H1 (cell line): ENCODE measurements around the gene PTPRF. TPM values are rescaled to one million over a fixed set of nuclear protein-coding genes. Genes with fewer than 3 reads are reported as not detected.

ENCODE experiments used
- CTCF ChIA-PET: fragments of 300-600 bp; sonication (Branson Sonifier 250); formaldehyde crosslinking; loops from one replicate; lab custom pipeline; 2021; ENCODE audit not compliant: partially characterized antibody; lab: Charles Lee
- POLR2A ChIA-PET: fragments of 300-600 bp; sonication (Branson Sonifier 250); formaldehyde crosslinking; loops from one replicate; lab custom pipeline; 2021; ENCODE audit warnings: inconsistent platforms; ENCODE audit not compliant: partially characterized antibody; lab: Charles Lee
- DNase-seq, 2 experiments: peaks; one replicate each; pipeline versions ENCODE4 v3.0.0 to v3.0.0-alpha.2; 2010 to 2022; ENCODE audit warnings: low spot score in 2 of 2, low read depth in 1 of 2, mixed read lengths in 1 of 2
- FAIRE-seq: peaks from 2 replicates; lab custom pipeline; 2011; peaks lifted over from hg19 to GRCh38; lab: Jason Lieb, UNC
- H2AFZ ChIP-seq: 2 replicates; pipeline ENCODE4 v1.8.1; 2012; ENCODE audit warnings: low read length, inconsistent platforms
- H2AK5ac ChIP-seq: 2 replicates; pipeline ENCODE4 v1.6.1; 2013; ENCODE audit warnings: low read depth, low read length
- H2BK120ac ChIP-seq: replicated peaks from 2 replicates; pipeline ENCODE3; 2013; ENCODE audit warnings: low read depth, low read length, inconsistent platforms
- H2BK12ac ChIP-seq: 2 replicates; pipeline ENCODE4 v1.6.1; 2013; ENCODE audit warnings: low read depth, low read length
- H2BK15ac ChIP-seq: 2 replicates; pipeline ENCODE4 v1.6.1; 2013; ENCODE audit warnings: low read length
- H2BK20ac ChIP-seq: 2 replicates; pipeline ENCODE4 v1.6.1; 2013; ENCODE audit warnings: low read length
- H2BK5ac ChIP-seq: 2 replicates; pipeline ENCODE4 v1.6.1; 2013; ENCODE audit warnings: low read depth, low read length
- H3K14ac ChIP-seq: 2 replicates; pipeline ENCODE4 v1.6.1; 2013; ENCODE audit warnings: inconsistent platforms; ENCODE audit not compliant: insufficient read length
- H3K18ac ChIP-seq: 2 replicates; pipeline ENCODE4 v1.6.1; 2013; ENCODE audit warnings: low read length; ENCODE audit errors: extremely low read depth
- H3K23ac ChIP-seq: 2 replicates; pipeline ENCODE4 v1.6.1; 2013; ENCODE audit warnings: inconsistent platforms; ENCODE audit not compliant: insufficient read length
- H3K23me2 ChIP-seq: 2 replicates; pipeline ENCODE4 v1.6.1; 2013; ENCODE audit warnings: low read depth, low read length
- H3K27ac ChIP-seq: 2 replicates; pipeline ENCODE4 v1.6.1; 2011; ENCODE audit warnings: low read depth, low read length, inconsistent platforms
- H3K27me3 ChIP-seq, 4 experiments: replicated peaks in 1 of 4; 1 replicate in 1 of 4; 2 replicates in 3 of 4; pipeline versions ENCODE4 v1.6.1 to v1.8.1; 2011 to 2013; ENCODE audit warnings: low read length in 3 of 4, mild to moderate bottlenecking in 3 of 4, inconsistent platforms in 2 of 4, mixed read lengths in 2 of 4, moderate library complexity in 1 of 4; ENCODE audit not compliant: control insufficient read depth in 3 of 4, insufficient read depth in 3 of 4; ENCODE audit errors: extremely low read depth in 1 of 4
- H3K36me3 ChIP-seq, 4 experiments: 2 replicates each; pipeline versions ENCODE4 v1.6.1 to v1.8.1; 2011 to 2013; ENCODE audit warnings: mild to moderate bottlenecking in 4 of 4, low read length in 3 of 4, moderate library complexity in 2 of 4, control low read depth in 1 of 4, inconsistent platforms in 1 of 4; ENCODE audit not compliant: insufficient read depth in 4 of 4, control insufficient read depth in 2 of 4
- H3K4ac ChIP-seq: replicated peaks from 2 replicates; pipeline ENCODE3; 2013; ENCODE audit warnings: low read length, low read depth, mixed read lengths, inconsistent platforms; ENCODE audit not compliant: insufficient read length
- H3K4me1 ChIP-seq, 4 experiments: replicated peaks in 1 of 4; 1 replicate in 1 of 4; 2 replicates in 3 of 4; pipeline versions ENCODE4 v1.6.1 to v1.8.1; 2011 to 2013; ENCODE audit warnings: low read length in 3 of 4, inconsistent platforms in 2 of 4, mixed read lengths in 1 of 4; ENCODE audit not compliant: insufficient read depth in 4 of 4, control insufficient read depth in 3 of 4
- H3K4me2 ChIP-seq, 2 experiments: 2 replicates each; pipeline versions ENCODE4 v1.6.1 to v1.8.1; 2011 to 2013; ENCODE audit warnings: low read depth in 2 of 2, low read length in 2 of 2, control low read depth in 1 of 2, inconsistent platforms in 1 of 2, mild to moderate bottlenecking in 1 of 2; ENCODE audit not compliant: insufficient read depth in 1 of 2
- H3K4me3 ChIP-seq, 4 experiments: fragments of 200-600, 300-600 bp in 1 of 4; sonication (generic), shearing (Covaris generic), sonication (Bioruptor Twin) in 1 of 4; 2 replicates each; pipeline versions ENCODE4 v1.5.1 to v1.8.1; 2011 to 2016; ENCODE audit warnings: low read length in 4 of 4, low read depth in 3 of 4, control low read depth in 2 of 4, inconsistent platforms in 2 of 4, mild to moderate bottlenecking in 2 of 4, mixed read lengths in 1 of 4, moderate library complexity in 1 of 4; ENCODE audit not compliant: insufficient read depth in 2 of 4; ENCODE audit errors: extremely low read depth in 1 of 4
- H3K56ac ChIP-seq: replicated peaks from 2 replicates; pipeline ENCODE3; 2013; ENCODE audit warnings: low read depth, mild to moderate bottlenecking, mixed read lengths, low read length, inconsistent platforms; ENCODE audit not compliant: insufficient read length
- H3K79me1 ChIP-seq: 2 replicates; pipeline ENCODE4 v1.6.1; 2013; ENCODE audit warnings: low read depth, low read length, control low read depth
- H3K79me2 ChIP-seq, 2 experiments: 2 replicates each; pipeline versions ENCODE4 v1.6.1 to v1.8.1; 2012 to 2013; ENCODE audit warnings: low read length in 2 of 2, mild to moderate bottlenecking in 2 of 2, inconsistent platforms in 1 of 2; ENCODE audit not compliant: insufficient read depth in 2 of 2, control insufficient read depth in 1 of 2
- H3K9ac ChIP-seq, 4 experiments: replicated peaks in 1 of 4; 1 replicate in 1 of 4; 2 replicates in 3 of 4; pipeline versions ENCODE4 v1.6.1 to v1.8.1; 2011 to 2013; ENCODE audit warnings: low read depth in 3 of 4, low read length in 3 of 4, control low read depth in 2 of 4, mild to moderate bottlenecking in 2 of 4, moderate library complexity in 2 of 4, inconsistent platforms in 1 of 4; ENCODE audit errors: extremely low read depth in 1 of 4
- H3K9me3 ChIP-seq, 2 experiments: 2 replicates each; pipeline versions ENCODE4 v1.6.1 to v1.8.1; 2012 to 2013; ENCODE audit warnings: mild to moderate bottlenecking in 2 of 2, moderate library complexity in 2 of 2, control low read depth in 1 of 2, inconsistent platforms in 1 of 2, low read depth in 1 of 2, low read length in 1 of 2, mixed read lengths in 1 of 2; ENCODE audit not compliant: insufficient read depth in 2 of 2
- H4K20me1 ChIP-seq, 2 experiments: replicated peaks in 1 of 2; 2 replicates each; pipeline versions ENCODE3 to v1.8.1; 2011 to 2013; ENCODE audit warnings: inconsistent platforms in 2 of 2, low read length in 2 of 2, mild to moderate bottlenecking in 1 of 2; ENCODE audit not compliant: insufficient read depth in 2 of 2, control insufficient read depth in 1 of 2
- H4K5ac ChIP-seq: 2 replicates; pipeline ENCODE4 v1.6.1; 2013; ENCODE audit warnings: low read length, low read depth, mixed read lengths, inconsistent platforms; ENCODE audit not compliant: insufficient read length
- H4K8ac ChIP-seq: 2 replicates; pipeline ENCODE4 v1.8.0; 2013; ENCODE audit warnings: mild to moderate bottlenecking, moderate library complexity, low read length, inconsistent platforms; ENCODE audit not compliant: insufficient read depth; ENCODE audit errors: extremely low read depth
- H4K91ac ChIP-seq: replicated peaks from 2 replicates; pipeline ENCODE3; 2013; ENCODE audit warnings: low read length, mixed read lengths, inconsistent platforms; ENCODE audit not compliant: insufficient read length
- CBX5 ChIP-seq: fragments of 300-800, 300-1000 bp; sonication (generic); IDR thresholded peaks from 2 replicates; pipeline ENCODE4 v1.7.1; 2016; ENCODE audit warnings: antibody characterized with exemption, low read length, low read depth
- CEBPB ChIP-seq: IDR thresholded peaks from 2 replicates; pipeline ENCODE4 v1.6.1; 2012; ENCODE audit warnings: low read depth, low read length
- EZH2 ChIP-seq: fragments of 200-600 bp; sonication (generic); IDR thresholded peaks from 2 replicates; pipeline ENCODE4 v1.7.1; 2012; ENCODE audit warnings: low read depth, mild to moderate bottlenecking, moderate library complexity, low read length, inconsistent platforms; ENCODE audit not compliant: severe bottlenecking
- RBBP5 ChIP-seq: IDR thresholded peaks from 2 replicates; pipeline ENCODE4 v1.7.1; 2012; ENCODE audit warnings: low read depth, mild to moderate bottlenecking, inconsistent platforms, low read length, moderate library complexity, borderline replicate concordance
- SIN3A ChIP-seq, 2 experiments: IDR thresholded peaks in 1 of 2; conservative IDR thresholded peaks in 1 of 2; 2 replicates each; pipeline ENCODE4 v1.6.1; 2011 to 2012; ENCODE audit warnings: low read length in 2 of 2, improper control_type of control experiment in 1 of 2, low read depth in 1 of 2, mild to moderate bottlenecking in 1 of 2
- SIX5 ChIP-seq: IDR thresholded peaks from 2 replicates; pipeline ENCODE4 v1.6.1; 2011; ENCODE audit warnings: mild to moderate bottlenecking, low read depth, low read length
- SP1 ChIP-seq: IDR thresholded peaks from 2 replicates; pipeline ENCODE4 v1.6.1; 2011; ENCODE audit warnings: low read depth, low read length
- WGBS, 2 experiments: shearing (Covaris generic) in 1 of 2; methylation state at CpG; one replicate each; pipeline versions ENCODE4 v1.1.6 to v1.1.7; 2013 to 2015; ENCODE audit warnings: low lambda C conversion rate in 2 of 2, mixed read lengths in 2 of 2, inconsistent platforms in 1 of 2, low coverage in 1 of 2, missing lambda C conversion rate in 1 of 2; ENCODE audit not compliant: insufficient replicate concordance in 2 of 2, insufficient coverage in 1 of 2, insufficient read length in 1 of 2; ENCODE audit errors: extremely low coverage in 1 of 2, missing lambda C conversion rate in 1 of 2; 5-methylcytosine and 5-hydroxymethylcytosine counted together
- polyA plus RNA-seq, 7 experiments: library from polyadenylated mRNA; depleted of rRNA in 3 of 7; stranded (reverse) in 5 of 7; unstranded in 2 of 7; fragments of >200 nt in 5 of 7; fragments of 200-250 nt in 2 of 7; gene quantifications; 1 replicate in 5 of 7; 2 replicates in 1 of 7; 4 replicates in 1 of 7; pipeline versions ENCODE4 v1.2.1 to v1.2.3, GENCODE V29; 2011 to 2013; ENCODE audit warnings: missing spikeins in 2 of 7, mixed read lengths in 2 of 7
- total RNA-seq: library from RNA; stranded (reverse); fragmentation: NEBNext Ultra II Directional; extraction: Animal tissue kit (Norgen Biotek cat#: 25700); gene quantifications from 2 replicates; pipeline ENCODE4 v1.2.1, GENCODE V29; 2021

PTPRF gene
- total and polyA plus RNA-seq, 2 of the 8 experiments (the other 6 are each of a cell fraction or from before 2014, with no cell fraction given) = 136 to 231 TPM

DNA sequence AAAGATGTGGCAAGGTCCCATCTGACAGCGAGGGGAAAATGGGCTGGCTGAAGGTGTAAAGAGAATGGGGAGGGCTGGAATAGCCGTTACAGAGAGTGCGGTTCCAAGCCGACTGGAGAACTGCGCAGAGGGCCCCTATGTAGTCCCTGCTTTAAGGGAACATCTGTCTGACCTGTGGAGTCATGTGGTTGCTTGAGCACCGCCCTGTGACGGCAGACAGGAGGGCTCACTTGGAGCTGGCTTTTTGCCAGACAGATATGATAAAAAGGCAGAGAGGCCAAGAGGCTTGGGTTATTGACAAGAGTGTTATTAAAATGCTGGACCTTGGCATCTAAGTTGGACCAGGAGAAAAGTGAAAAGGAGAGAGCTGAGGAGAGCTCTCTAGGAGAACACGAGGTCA is 5.9 kb upstream of the PTPRF start:
- Histone ChIP-seq H3K9ac (no peak overlapping the region), H3K79me1 (no peaks in the 10 kb centered on the region), H2BK120ac (no peak overlapping the region), H3K27ac (no peak overlapping the region), H3K23ac (no peak overlapping the region), H3K27me3 (peaks cover 0 to 4% (median 1%) of the 10 kb centered on the region in 4 experiments; a peak in 5 of 7 replicates), H2AK5ac (no peak overlapping the region), H2BK5ac (no peak overlapping the region), H3K4me3 (no peak overlapping the region), H4K20me1 (no peaks in the 10 kb centered on the region), H3K4me2 (no peak overlapping the region), H3K18ac (no peak overlapping the region), H3K14ac (no peak overlapping the region), H3K36me3 (no peaks in the 10 kb centered on the region), H3K4me1 (peaks cover 0 to 1% (median 0%) of the 10 kb centered on the region in 4 experiments; a peak in 2 of 7 replicates), H4K8ac (no peak overlapping the region), H4K5ac (no peak overlapping the region), H2BK15ac (no peak overlapping the region), H3K4ac (no peak overlapping the region), H3K79me2 (no peaks in the 10 kb centered on the region), H3K56ac (no peak overlapping the region), H2AFZ (peak overlapping the region; percentile 13; the same call in 1 of the 2 replicates), H2BK12ac (peak overlapping the region; percentile 11; the same call in 1 of the 2 replicates), H4K91ac (no peak overlapping the region), H3K23me2 (no peaks in the 10 kb centered on the region), H3K9me3 (no peaks in the 10 kb centered on the region), H2BK20ac (no peak overlapping the region)
- DNase-seq (no peak), FAIRE-seq (no peak)
- ChIA-PET CTCF (interaction anchor here (1.0 to 1.3 kb wide), 2 partner anchors 31 to 56 kb away, joined by 4 read pairs; no protein-coding TSS in a partner anchor), POLR2A (interaction anchor here (1.1 to 15.4 kb wide), 4 partner anchors 10 to 126 kb away, joined by 3 to 270 read pairs (median 5); partner anchors contain the start of gene KDM4A)
- TF ChIP-seq CEBPB (no peak), CBX5 (no peak), RBBP5 (no peak), SIN3A (conservative IDR thresholded peaks at IDR 0.05 in 1 of 2, IDR thresholded peaks at IDR 0.05 in 1 of 2; ENCODE audit: low read depth in 1 of 2, low read length in 2 of 2) (no peak), EZH2 (no peak), SIX5 (no peak), SP1 (no peak)
- WGBS, 2 experiments = 93% methylated on average over 8 of the region's 8 CpGs; no CpG with 5 or more reads in 1 of the 2 experiments
